ENCODE measurements around the gene DNAJB9. TPM values are rescaled to one million over a fixed set of nuclear protein-coding genes. Genes with fewer than 3 reads are reported as not detected.

Gene DNAJB9
- total and polyA plus RNA-seq, 9 of the 15 experiments (the other 6 are each of a cell fraction or from before 2014, with no cell fraction given): 4.3 to 34.2 (median 9.6) TPM

DNA sequence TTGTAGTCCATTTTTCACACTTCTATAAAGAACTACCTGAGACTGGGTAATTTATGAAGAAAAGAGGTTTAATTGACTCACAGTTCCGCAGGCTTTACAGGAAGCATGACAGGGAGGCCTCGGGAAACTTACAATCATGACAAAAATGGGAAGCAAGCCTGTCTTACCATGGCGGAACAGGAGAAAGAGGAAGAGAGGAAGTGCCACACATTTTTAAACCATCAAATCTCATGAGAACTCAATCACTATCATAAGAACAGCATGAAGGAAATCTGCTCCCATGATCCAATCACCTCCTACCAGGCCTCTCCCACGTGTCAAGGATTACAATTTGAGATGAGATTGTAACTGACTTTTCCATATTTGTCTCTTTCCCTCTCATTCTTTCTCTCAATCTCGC lies 34.4 kb upstream of the DNAJB9 start (continued):
- peak in 1 of 2 experiments; percentile 32; a peak in 1 of 3 replicates for TF ChIP-seq CBX3 (IDR thresholded peaks at IDR 0.05; ENCODE audit: borderline replicate concordance in 1 of 2, low read length in 2 of 2)
- peak; percentile 32; the same call in 1 of the 2 replicates for TF ChIP-seq TCF3 (CRISPR knock-in tag; IDR thresholded peaks at IDR 0.05)
- TF ChIP-seq TRIM24 (IDR thresholded peaks at IDR 0.05): peak in 1 of 2 experiments; percentile 49; a peak in 2 of 4 replicates
- TF ChIP-seq RCOR1 (IDR thresholded peaks at IDR 0.05; ENCODE audit: borderline replicate concordance in 1 of 2, low read depth in 2 of 2, low read length in 2 of 2): peak in 1 of 2 experiments; percentile 86; a peak in 2 of 4 replicates
- TF ChIP-seq FOSL1 (tag; conservative IDR thresholded peaks at IDR 0.05): no peak
- TF ChIP-seq MNT (conservative IDR thresholded peaks at IDR 0.05): peak in 1 of 2 experiments; percentile 35; a peak in 1 of 4 replicates
- TF ChIP-seq KDM1A (IDR thresholded peaks at IDR 0.05): peak; percentile 85 to 87
- peak; percentile 87 for TF ChIP-seq SPI1 (IDR thresholded peaks at IDR 0.05; ENCODE audit: borderline replicate concordance, low read depth, low read length)
- peak; percentile 53; the same call in 1 of the 2 replicates for TF ChIP-seq TEAD4 (IDR thresholded peaks at IDR 0.05; ENCODE audit: low read length)
- TF ChIP-seq TEAD4 (CRISPR knock-in tag; IDR thresholded peaks at IDR 0.05; ENCODE audit: borderline replicate concordance): no peak
- TF ChIP-seq CXXC5 (CRISPR knock-in tag; IDR thresholded peaks at IDR 0.05): 0 out of 2 replicates have a peak, but pooled peaks have one; percentile 14
- TF ChIP-seq CSDE1 (IDR thresholded peaks at IDR 0.05): 0 out of 4 replicates have a peak, but pooled peaks of 1 of the 2 experiments have one; percentile 50
- TF ChIP-seq EP400 (IDR thresholded peaks at IDR 0.05): 0 out of 2 replicates have a peak, but pooled peaks have one; percentile 30
- TF ChIP-seq TAF9B (IDR thresholded peaks at IDR 0.05; ENCODE audit: partially characterized antibody): no peak
- TF ChIP-seq CC2D1A (IDR thresholded peaks at IDR 0.05): peak; percentile 64
- TF ChIP-seq TAL1 (IDR thresholded peaks at IDR 0.05): peak; percentile 52

Measured in K562 (cell line).